Testis (tissue), 3 donors: Measurements from ENCODE around the gene RPRD2. TPM values are rescaled to one million over a fixed set of nuclear protein-coding genes. Genes with fewer than 3 reads are reported as not detected.

Experiments
- DNase-seq: peaks from one replicate; pipeline ENCODE4 v3.0.0-alpha.2; 2019
- H3K27ac ChIP-seq, 2 donors: fragments of 200-600 bp; sonication (generic); one replicate each; pipeline ENCODE4 v1.5.1; 2019
- H3K27me3 ChIP-seq: fragments of 200-600 bp; sonication (generic); one replicate; pipeline ENCODE4 v1.5.1; 2019
- H3K36me3 ChIP-seq: fragments of 200-600 bp; sonication (generic); one replicate; pipeline ENCODE4 v1.5.1; 2017; ENCODE audit warnings: low read depth; ENCODE audit errors: missing control alignments
- H3K4me1 ChIP-seq: fragments of 200-600 bp; sonication (generic); one replicate; pipeline ENCODE4 v1.5.1; 2019
- H3K4me3 ChIP-seq, 2 donors: fragments of 200-600 bp; sonication (generic); one replicate each; pipeline ENCODE4 v1.5.1; 2017 to 2019
- H3K9me3 ChIP-seq: fragments of 200-600 bp; sonication (generic); one replicate; pipeline ENCODE4 v1.5.1; 2017
- POLR2A ChIP-seq: fragments of 450-650 bp; IDR thresholded peaks from one replicate; pipeline ENCODE4 v1.6.1; 2017; ENCODE audit warnings: antibody characterized with exemption, mild to moderate bottlenecking, moderate library complexity
- WGBS, 2 donors: methylation state at CpG; one replicate each; pipeline ENCODE4 v1.1.5; 2018; 5-methylcytosine and 5-hydroxymethylcytosine counted together
- intact Hi-C: fragments of 100-400 bp; cut with DNase I; formaldehyde crosslinking; loops from one replicate; pipeline ENCODE4 v1.15.1; 2023; ENCODE audit warnings: low total_unique reads
- polyA plus RNA-seq: library from polyadenylated mRNA; stranded (reverse); fragments of 350-450 nt; fragmentation: Illumina TruSeq; extraction: RNeasy Lipid Tissue Mini Kit (QIAGEN cat#74804); gene quantifications from one replicate; pipeline ENCODE4 v1.2.3, GENCODE V29; 2014; ENCODE audit warnings: low read depth, low replicate concordance; ENCODE audit not compliant: insufficient read depth
- total RNA-seq, 2 donors: library from RNA; depleted of rRNA; stranded (reverse); fragments of >200 nt; gene quantifications; one replicate each; pipeline ENCODE4 v1.2.3, GENCODE V29; 2016
- TF ChIP-seq, protein P1 (sequence below), 3 experiments: fragments of 450-650 bp in 2 of 3; fragments of 200-600 bp in 1 of 3; sonication (generic) in 1 of 3; IDR thresholded peaks; one replicate each; pipeline ENCODE4 v1.5.1; 2016 to 2019; ENCODE audit warnings: antibody characterized with exemption in 3 of 3, mild to moderate bottlenecking in 2 of 3, moderate library complexity in 1 of 3

The RPRD2 gene
- total and polyA plus RNA-seq, 3 donors from 2014 or later, result 32.1 to 38.9 (median 36.3) TPM

DNA sequence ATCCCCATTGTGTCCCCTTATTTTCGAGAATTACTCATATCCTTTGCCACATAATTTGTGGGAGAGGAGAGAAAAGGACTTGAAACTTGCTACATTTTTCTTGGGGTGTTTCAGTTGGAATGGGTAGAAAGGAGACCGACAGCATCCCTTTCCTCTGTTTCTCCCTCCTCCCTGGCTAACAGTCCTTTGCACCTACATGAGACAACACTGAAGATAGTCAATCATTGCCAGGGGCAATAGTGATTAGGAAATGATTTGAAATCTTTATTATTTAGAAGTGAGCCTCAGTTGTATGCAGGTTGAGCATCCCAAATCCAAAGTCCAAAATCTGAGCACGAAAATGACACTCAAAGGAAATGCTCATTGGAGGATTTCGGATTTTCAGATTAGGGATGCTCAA, 115.4 kb downstream of the RPRD2 start:
- Histone ChIP-seq H3K27ac (no peak overlapping the region), H3K4me1 (peaks cover 18% of the 10 kb centered on the region), H3K36me3 (no peaks in the 10 kb centered on the region), H3K9me3 (no peaks in the 10 kb centered on the region), H3K4me3 (no peak overlapping the region), H3K27me3 (no peaks in the 10 kb centered on the region)
- no peak for DNase-seq
- 71 to 74% methylated on average over 4 of the region's 4 CpGs for whole genome bisulfite sequencing, 2 donors
- no peak for TF ChIP-seq POLR2A
- TF ChIP-seq, protein P1, sequence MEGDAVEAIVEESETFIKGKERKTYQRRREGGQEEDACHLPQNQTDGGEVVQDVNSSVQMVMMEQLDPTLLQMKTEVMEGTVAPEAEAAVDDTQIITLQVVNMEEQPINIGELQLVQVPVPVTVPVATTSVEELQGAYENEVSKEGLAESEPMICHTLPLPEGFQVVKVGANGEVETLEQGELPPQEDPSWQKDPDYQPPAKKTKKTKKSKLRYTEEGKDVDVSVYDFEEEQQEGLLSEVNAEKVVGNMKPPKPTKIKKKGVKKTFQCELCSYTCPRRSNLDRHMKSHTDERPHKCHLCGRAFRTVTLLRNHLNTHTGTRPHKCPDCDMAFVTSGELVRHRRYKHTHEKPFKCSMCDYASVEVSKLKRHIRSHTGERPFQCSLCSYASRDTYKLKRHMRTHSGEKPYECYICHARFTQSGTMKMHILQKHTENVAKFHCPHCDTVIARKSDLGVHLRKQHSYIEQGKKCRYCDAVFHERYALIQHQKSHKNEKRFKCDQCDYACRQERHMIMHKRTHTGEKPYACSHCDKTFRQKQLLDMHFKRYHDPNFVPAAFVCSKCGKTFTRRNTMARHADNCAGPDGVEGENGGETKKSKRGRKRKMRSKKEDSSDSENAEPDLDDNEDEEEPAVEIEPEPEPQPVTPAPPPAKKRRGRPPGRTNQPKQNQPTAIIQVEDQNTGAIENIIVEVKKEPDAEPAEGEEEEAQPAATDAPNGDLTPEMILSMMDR (IDR thresholded peaks at IDR 0.05), result no peak
- intact Hi-C loops, result no loop called here

DNA sequence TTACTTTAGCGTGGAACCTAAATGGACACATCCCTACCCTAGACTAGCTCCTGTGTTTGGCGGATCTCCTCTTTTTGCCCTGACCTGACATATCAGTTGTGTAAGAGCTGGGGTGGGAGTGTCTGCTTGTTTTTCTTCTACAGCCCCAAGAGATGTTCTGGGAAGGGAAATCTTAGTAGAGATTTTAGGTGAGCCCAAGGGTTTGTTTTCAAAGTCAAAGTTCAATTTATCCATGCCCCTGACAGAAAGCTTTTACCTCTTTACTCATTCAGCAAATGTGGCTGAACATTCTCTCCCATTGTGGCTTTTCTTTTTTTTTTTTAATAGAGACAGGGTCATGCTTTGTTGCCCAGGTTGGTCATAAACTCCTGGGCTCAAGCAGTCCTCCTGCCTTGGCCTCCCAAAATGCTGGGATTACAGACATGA, 116.0 kb downstream of the RPRD2 start:
- TF ChIP-seq, protein P1 (IDR thresholded peaks at IDR 0.05), result no peak
- no peak for TF ChIP-seq POLR2A
- intact Hi-C loops, result no loop called here
- WGBS, 2 donors, result 61 to 68% methylated on average over 2 of the region's 2 CpGs
- no peaks in the 10 kb centered on the region for H3K27me3 ChIP-seq
- no peak overlapping the region for H3K4me3 ChIP-seq
- H3K36me3 ChIP-seq, result no peaks in the 10 kb centered on the region
- DNase-seq, result no peak
- no peak overlapping the region for H3K27ac ChIP-seq
- no peaks in the 10 kb centered on the region for H3K9me3 ChIP-seq
- H3K4me1 ChIP-seq, result peaks cover 12% of the 10 kb centered on the region

DNA sequence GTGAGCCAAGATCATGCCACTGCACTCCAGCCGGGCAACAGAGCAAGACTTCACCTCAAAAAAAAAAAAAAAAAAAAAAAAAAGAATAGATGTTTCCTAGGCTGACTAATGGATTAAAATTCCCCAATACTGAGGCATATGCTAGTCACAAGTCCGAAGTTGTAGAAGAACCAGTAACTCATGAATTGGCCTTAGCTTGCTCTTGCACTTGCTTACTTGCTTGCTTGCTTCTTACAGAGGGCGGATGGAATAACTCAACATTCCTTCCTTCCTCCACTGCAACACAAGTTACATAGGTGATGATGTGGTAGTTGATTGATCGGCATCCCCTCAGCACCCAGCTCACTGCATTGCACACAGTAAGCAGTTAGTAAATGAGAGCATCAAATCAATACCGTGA, 120.5 kb downstream of the RPRD2 start:
- 88 to 90% methylated on average over 5 of the region's 5 CpGs for WGBS, 2 donors
- H3K36me3 ChIP-seq, result no peaks in the 10 kb centered on the region
- H3K4me3 ChIP-seq, result no peak overlapping the region
- TF ChIP-seq, protein P1 (IDR thresholded peaks at IDR 0.05), result no peak
- TF ChIP-seq POLR2A, result no peak
- no peaks in the 10 kb centered on the region for H3K27me3 ChIP-seq
- DNase-seq, result no peak
- no peaks in the 10 kb centered on the region for H3K9me3 ChIP-seq
- H3K4me1 ChIP-seq, result peaks cover 6% of the 10 kb centered on the region
- H3K27ac ChIP-seq, result no peak overlapping the region
- intact Hi-C loops, result no loop called here

DNA sequence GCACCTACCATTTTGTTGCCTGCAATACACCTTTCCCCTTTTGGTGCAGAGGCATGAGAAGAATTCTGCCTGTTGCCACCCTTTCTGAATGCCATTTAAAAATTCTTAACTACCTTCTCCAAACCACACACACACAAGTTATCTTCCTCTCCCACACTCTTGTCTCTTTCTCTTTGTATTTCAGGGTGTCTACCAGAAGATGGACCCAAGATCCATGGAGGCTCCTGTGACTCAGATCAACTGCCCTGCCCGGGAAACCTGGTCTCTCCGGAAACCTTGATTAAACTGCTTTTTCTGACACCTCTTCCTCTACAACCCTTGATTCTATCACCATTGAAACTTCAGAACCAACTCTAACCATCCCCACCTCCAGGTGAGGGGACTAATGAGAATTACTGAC, 120.9 kb downstream of the RPRD2 start:
- Histone ChIP-seq H3K4me1 (peaks cover 6% of the 10 kb centered on the region), H3K27ac (no peak overlapping the region), H3K4me3 (no peak overlapping the region), H3K9me3 (no peaks in the 10 kb centered on the region), H3K27me3 (no peaks in the 10 kb centered on the region), H3K36me3 (no peaks in the 10 kb centered on the region)
- no peak for DNase-seq
- WGBS, 2 donors, result 33 to 41% methylated on average over 2 of the region's 2 CpGs
- intact Hi-C loops, result no loop called here
- TF ChIP-seq, protein P1 (IDR thresholded peaks at IDR 0.05), result no peak
- TF ChIP-seq POLR2A, result no peak

DNA sequence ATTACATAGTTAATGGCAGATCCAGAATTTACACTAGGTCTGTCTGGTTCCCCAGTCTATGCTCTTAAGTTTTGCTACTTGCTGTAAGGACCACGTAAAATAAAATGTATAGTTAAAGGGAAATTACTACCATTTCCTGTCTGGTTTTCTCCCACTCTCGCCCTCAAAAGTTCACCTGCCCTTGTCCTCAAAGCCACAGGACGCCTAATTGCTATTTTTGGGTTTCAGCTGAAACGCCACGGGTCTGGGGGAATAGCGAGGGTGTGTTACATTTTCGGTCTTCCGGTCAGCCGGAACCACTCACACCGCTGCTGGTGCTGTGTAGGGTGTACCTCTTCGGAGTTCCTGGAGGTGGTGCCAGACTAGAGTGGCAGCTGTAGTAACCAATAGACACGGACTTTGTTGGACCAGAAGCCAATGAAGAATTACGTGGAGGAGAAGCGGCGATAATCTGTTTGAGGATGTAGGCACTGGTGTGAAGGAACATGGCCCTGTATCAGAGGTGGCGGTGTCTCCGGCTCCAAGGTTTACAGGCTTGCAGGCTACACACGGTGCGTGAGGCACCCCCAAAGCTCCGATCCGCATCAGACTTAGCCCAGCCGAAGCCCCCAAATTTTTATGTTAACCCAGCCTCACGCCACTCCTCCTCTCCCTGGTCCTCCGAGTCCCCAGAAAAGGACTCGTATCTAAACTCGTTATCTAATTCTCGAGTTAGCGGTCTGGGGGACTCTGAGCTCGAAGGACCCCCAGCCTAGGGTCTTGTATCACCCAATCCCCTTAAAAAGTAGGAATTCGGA, 123.2 kb downstream of the RPRD2 start, which contains the start of gene TARS2:
Gene TARS2, plus strand, starts transcription at position 454 of the 797 bp plus-strand sequence. Its CDS starts 32 bp downstream, at position 486.
- Histone ChIP-seq H3K4me1 (peaks cover 6% of the 10 kb centered on the region), H3K9me3 (no peaks in the 10 kb centered on the region), H3K27me3 (no peaks in the 10 kb centered on the region), H3K36me3 (no peaks in the 10 kb centered on the region), H3K27ac (peak within 1 kb of the TSS; percentile 50 to 74), H3K4me3 (peak within 1 kb of the TSS; percentile 70 to 82)
- peak; percentile 98 for DNase-seq
- TF ChIP-seq, protein P1 (IDR thresholded peaks at IDR 0.05), result peak in 2 of 3 experiments; percentile 49 to 79
- TF ChIP-seq POLR2A, result no peak
- intact Hi-C loops, result no loop called here
- 0 to 1% methylated on average over 30 of the region's 30 CpGs for WGBS, 2 donors
